ENCODE measurements around the gene SLC25A19.

SLC25A19 gene

DNA sequence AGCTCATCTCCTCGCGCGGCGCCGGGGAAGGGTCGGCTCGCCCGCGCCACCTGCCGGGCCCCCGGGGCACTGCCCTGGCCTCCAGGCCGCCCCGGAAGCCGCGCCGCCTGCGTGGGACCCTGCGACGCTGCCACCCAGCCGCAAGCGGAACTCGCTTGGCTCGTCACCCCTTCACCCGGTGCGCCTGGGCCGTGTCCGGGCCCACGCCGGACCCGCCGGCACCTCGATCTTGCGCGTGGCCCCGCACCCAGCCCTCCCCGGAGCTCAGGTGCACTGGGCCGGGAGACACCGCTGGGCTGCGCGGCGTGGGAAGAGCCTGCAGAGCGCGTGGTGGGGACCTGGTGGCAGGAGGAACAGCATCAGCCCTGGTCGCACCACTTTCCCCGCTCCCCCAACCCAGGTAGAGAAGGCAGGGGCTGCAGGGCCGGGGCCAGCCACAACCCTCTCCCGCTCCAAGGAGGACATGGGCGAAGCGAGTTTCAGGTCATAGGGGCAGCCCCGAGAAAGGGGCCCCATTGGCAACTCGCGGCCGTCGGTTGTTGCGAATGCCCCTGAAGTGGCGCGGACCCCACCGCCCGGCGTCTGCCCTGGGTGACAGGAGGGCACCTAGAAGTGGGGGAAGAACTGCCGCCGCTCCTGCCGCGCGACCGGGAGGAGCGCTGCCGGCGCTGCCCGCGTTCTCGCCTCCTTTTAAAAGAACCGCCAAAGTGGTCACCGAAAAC, 17.8 kb downstream of the SLC25A19 start:
- H3K9me2 ChIP-seq (ENCODE audit: low read depth, low read length), result no peaks in the 10 kb centered on the region
- no peaks in the 10 kb centered on the region for H3K27me3 ChIP-seq (ENCODE audit: insufficient read depth, low read length)
- no peaks in the 10 kb centered on the region for H3K79me2 ChIP-seq (ENCODE audit: insufficient read depth, low read length)
- H3K4me2 ChIP-seq (ENCODE audit: low read length), result peak overlapping the region; percentile 81
- peaks cover 5% of the 10 kb centered on the region; the same call in 1 of the 2 replicates for H3F3A ChIP-seq (ENCODE audit: insufficient read depth, low read length)
- H3K4me3 ChIP-seq (ENCODE audit: low read depth, low read length, poor library complexity, severe bottlenecking), result peak overlapping the region; percentile 81
- H4K20me1 ChIP-seq (ENCODE audit: insufficient read depth, low read length), result no peaks in the 10 kb centered on the region
- H3K4me1 ChIP-seq (ENCODE audit: insufficient read depth, low read length, severe bottlenecking), result peaks cover 41% of the 10 kb centered on the region
- no peak overlapping the region for H2AFZ ChIP-seq (ENCODE audit: low read length)
- peak overlapping the region; percentile 69 for H3K27ac ChIP-seq (ENCODE audit: low read depth, low read length, poor library complexity, severe bottlenecking)
- peak overlapping the region; percentile 91 for H3K9ac ChIP-seq (ENCODE audit: low read length)
- H3K36me3 ChIP-seq (ENCODE audit: insufficient read depth, low read length), result peaks cover 40% of the 10 kb centered on the region
- H3K9me3 ChIP-seq (ENCODE audit: low read length), result no peaks in the 10 kb centered on the region
- no peak for TF ChIP-seq EZH2 (IDR thresholded peaks at IDR 0.05; ENCODE audit: borderline replicate concordance, low read length)
- TF ChIP-seq, protein P1, sequence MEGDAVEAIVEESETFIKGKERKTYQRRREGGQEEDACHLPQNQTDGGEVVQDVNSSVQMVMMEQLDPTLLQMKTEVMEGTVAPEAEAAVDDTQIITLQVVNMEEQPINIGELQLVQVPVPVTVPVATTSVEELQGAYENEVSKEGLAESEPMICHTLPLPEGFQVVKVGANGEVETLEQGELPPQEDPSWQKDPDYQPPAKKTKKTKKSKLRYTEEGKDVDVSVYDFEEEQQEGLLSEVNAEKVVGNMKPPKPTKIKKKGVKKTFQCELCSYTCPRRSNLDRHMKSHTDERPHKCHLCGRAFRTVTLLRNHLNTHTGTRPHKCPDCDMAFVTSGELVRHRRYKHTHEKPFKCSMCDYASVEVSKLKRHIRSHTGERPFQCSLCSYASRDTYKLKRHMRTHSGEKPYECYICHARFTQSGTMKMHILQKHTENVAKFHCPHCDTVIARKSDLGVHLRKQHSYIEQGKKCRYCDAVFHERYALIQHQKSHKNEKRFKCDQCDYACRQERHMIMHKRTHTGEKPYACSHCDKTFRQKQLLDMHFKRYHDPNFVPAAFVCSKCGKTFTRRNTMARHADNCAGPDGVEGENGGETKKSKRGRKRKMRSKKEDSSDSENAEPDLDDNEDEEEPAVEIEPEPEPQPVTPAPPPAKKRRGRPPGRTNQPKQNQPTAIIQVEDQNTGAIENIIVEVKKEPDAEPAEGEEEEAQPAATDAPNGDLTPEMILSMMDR (IDR thresholded peaks at IDR 0.05; ENCODE audit: low read length), result peak; percentile 47

DNA sequence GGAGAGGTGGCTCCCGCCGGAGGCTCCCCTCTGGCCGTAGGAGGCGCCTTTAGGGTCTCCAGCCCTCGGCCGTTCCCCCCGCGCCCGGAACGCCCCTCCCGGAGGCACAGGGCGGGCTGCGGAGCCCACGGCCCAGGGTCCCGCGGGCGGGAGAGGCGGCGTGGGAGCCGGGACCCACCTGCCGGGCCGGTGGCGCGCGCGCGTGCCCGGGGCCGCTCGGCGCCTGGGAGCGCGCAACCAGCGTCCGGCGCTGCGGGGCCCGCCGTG, 18.3 kb downstream of the SLC25A19 start, which contains the start of gene MIF4GD:
MIF4GD (minus strand) TSS at position 266 of the 267 bp plus-strand sequence. CDS start 1,036 bp downstream, outside the sequence.
- H3K36me3 ChIP-seq (ENCODE audit: insufficient read depth, low read length), result peaks cover 45% of the 10 kb centered on the region
- peaks cover 5% of the 10 kb centered on the region; the same call in 1 of the 2 replicates for H3F3A ChIP-seq (ENCODE audit: insufficient read depth, low read length)
- no peak within 1 kb of the TSS for H2AFZ ChIP-seq (ENCODE audit: low read length)
- peak within 1 kb of the TSS; percentile 69 for H3K27ac ChIP-seq (ENCODE audit: low read depth, low read length, poor library complexity, severe bottlenecking)
- peak within 1 kb of the TSS; percentile 97 for H3K4me2 ChIP-seq (ENCODE audit: low read length)
- peak within 1 kb of the TSS; percentile 91 for H3K9ac ChIP-seq (ENCODE audit: low read length)
- H3K79me2 ChIP-seq (ENCODE audit: insufficient read depth, low read length), result no peaks in the 10 kb centered on the region
- no peaks in the 10 kb centered on the region for H3K27me3 ChIP-seq (ENCODE audit: insufficient read depth, low read length)
- TF ChIP-seq, protein P1 (IDR thresholded peaks at IDR 0.05; ENCODE audit: low read length), result no peak
- no peak for TF ChIP-seq EZH2 (IDR thresholded peaks at IDR 0.05; ENCODE audit: borderline replicate concordance, low read length)
- H3K4me1 ChIP-seq (ENCODE audit: insufficient read depth, low read length, severe bottlenecking), result peaks cover 41% of the 10 kb centered on the region
- H3K4me3 ChIP-seq (ENCODE audit: low read depth, low read length, poor library complexity, severe bottlenecking), result peak within 1 kb of the TSS; percentile 81
- H4K20me1 ChIP-seq (ENCODE audit: insufficient read depth, low read length), result no peaks in the 10 kb centered on the region
- no peaks in the 10 kb centered on the region for H3K9me3 ChIP-seq (ENCODE audit: low read length)
- H3K9me2 ChIP-seq (ENCODE audit: low read depth, low read length), result no peaks in the 10 kb centered on the region

- TF ChIP-seq, protein P1 (IDR thresholded peaks at IDR 0.05; ENCODE audit: low read length), result peak; percentile 40; the same call in 1 of the 2 replicates
- TF ChIP-seq EZH2 (IDR thresholded peaks at IDR 0.05; ENCODE audit: borderline replicate concordance, low read length), result no peak
- H3K9me3 ChIP-seq (ENCODE audit: low read length), result no peaks in the 10 kb centered on the region
Observed at GRCh38 chr17:75270218-75270965, 18.8 kb downstream of the SLC25A19 start.

More at GRCh38 chr17:75270218-75270965, 18.8 kb downstream of the SLC25A19 start:
- Histone ChIP-seq H3K4me2 (ENCODE audit: low read length) (peak overlapping the region; percentile 97), H3K4me1 (ENCODE audit: insufficient read depth, low read length, severe bottlenecking) (peaks cover 41% of the 10 kb centered on the region), H3K9ac (ENCODE audit: low read length) (peak overlapping the region; percentile 87), H2AFZ (ENCODE audit: low read length) (no peak overlapping the region), H3K27ac (ENCODE audit: low read depth, low read length, poor library complexity, severe bottlenecking) (peak overlapping the region; percentile 36), H3K36me3 (ENCODE audit: insufficient read depth, low read length) (peaks cover 46% of the 10 kb centered on the region), H3K79me2 (ENCODE audit: insufficient read depth, low read length) (no peaks in the 10 kb centered on the region), H4K20me1 (ENCODE audit: insufficient read depth, low read length) (no peaks in the 10 kb centered on the region), H3K9me2 (ENCODE audit: low read depth, low read length) (no peaks in the 10 kb centered on the region), H3K4me3 (ENCODE audit: low read depth, low read length, poor library complexity, severe bottlenecking) (peak overlapping the region; percentile 79), H3F3A (ENCODE audit: insufficient read depth, low read length) (peaks cover 5% of the 10 kb centered on the region; the same call in 1 of the 2 replicates), H3K27me3 (ENCODE audit: insufficient read depth, low read length) (no peaks in the 10 kb centered on the region)

All from OCI-LY1 (cell line).